UCSD-AML1 (cell line): ENCODE results near the gene EIF4A3.

Experiments used
- DNase-seq: peaks from one replicate; lab custom pipeline; 2025; ENCODE audit not compliant: unreplicated experiment; lab: John Stamatoyannopoulos, UW

Gene EIF4A3

GRCh38 chr17:80137131-80137530 is 9.8 kb downstream of the EIF4A3 start:
- no peak for DNase-seq

DNA sequence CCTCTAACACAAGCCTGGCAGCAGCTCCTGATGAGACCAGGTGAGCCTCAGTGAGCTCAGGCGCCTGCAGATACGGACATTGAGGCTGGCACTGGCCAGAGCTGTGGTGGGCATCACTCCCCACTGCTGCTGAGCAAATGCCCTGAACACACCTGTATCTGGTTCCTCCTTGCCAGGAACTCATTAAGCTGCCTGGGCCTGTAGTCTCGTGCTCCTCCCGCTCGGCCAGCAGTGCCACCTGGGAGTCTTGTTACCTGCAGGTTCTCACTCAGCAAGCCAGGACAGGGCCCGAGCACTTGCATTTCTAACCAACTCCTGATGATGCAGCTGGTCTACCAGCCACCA is 13.3 kb downstream of the EIF4A3 start:
- DNase-seq, result no peak

GRCh38 chr17:80132906-80133625 is 13.9 kb downstream of the EIF4A3 start:
- DNase-seq, result no peak

GRCh38 chr17:80130992-80131391 is 15.9 kb downstream of the EIF4A3 start:
- DNase-seq, result no peak

GRCh38 chr17:80129006-80129565 is 17.8 kb downstream of the EIF4A3 start:
- DNase-seq, result no peak

DNA sequence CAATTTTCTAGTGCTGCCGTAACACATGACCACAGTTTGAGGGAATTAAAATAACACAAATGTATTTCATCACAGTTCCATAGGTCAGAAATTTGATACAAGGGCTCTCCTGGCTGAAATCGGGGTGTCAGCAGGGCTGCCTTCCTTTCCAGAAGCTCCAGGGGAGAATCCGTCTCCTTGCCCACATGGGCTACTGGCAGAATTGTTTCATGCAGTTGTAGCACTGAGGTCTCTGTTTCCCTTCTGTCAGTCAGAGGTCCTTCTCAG is 20.5 kb downstream of the EIF4A3 start:
- DNase-seq, result no peak

DNA sequence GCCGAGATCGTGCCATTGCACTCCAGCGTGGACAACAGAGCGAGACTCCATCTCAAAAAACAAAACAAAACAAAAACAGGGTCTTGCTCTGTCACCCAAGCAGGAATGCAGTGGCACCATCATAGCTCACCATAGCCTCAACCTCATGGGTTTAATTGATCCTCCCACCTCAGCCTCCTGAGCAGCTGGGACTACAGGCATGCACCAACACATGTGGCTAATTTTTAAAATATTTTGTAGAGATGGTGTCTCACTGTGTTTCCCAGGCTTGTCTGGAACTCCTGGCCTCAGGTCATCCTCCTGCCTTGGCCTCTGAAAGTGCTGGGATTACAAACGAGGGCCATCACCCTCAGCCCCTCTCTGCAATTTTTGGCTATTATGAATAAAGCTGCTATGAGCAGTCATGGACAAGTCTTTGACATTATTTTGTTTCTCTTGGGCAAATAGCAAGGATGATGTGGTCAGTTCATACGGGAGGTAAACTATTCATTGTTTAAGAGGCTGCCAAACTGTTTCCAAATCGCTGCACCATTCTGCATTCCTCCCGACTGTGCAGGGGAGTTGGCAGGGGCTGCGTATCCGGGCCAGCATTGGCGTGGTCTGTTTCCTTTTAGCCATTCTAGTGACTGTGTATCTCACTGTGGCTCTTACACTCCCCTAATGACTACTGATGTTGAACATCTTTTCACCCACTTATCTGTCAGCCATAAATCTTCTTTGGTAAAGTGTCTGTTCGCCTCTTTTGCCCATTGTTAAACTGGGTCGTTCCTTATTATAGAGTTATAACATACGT is 21.1 kb downstream of the EIF4A3 start:
- DNase-seq, result no peak

GRCh38 chr17:80124351-80124981 is 22.5 kb downstream of the EIF4A3 start:
- peak; percentile 36 for DNase-seq

DNA sequence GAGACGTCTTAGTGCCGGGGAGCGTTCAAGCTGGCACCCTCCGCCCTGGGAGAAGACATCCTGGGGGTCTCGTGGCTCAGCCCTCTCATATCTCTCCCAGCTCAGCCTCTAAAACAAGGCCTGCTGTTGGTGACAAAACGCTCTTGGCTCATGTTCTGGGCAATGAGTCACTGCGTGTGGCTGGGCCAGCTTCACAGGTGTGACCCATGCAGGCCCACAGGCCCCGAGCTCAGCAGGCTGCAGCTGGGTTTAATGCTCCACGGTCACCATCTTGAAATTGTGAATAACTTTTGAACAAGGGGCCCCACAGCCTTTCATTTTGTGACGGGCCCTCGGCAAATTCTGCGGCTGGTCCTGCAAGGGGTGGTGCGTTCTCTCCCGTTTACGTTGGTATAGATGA is 23.1 kb downstream of the EIF4A3 start:
- no peak for DNase-seq

GRCh38 chr17:80122926-80123505 is 23.9 kb downstream of the EIF4A3 start:
- DNase-seq, result no peak

GRCh38 chr17:80122026-80122575 is 24.8 kb downstream of the EIF4A3 start:
- DNase-seq, result no peak

GRCh38 chr17:80119839-80120238 is 27.1 kb downstream of the EIF4A3 start:
- no peak for DNase-seq

DNA sequence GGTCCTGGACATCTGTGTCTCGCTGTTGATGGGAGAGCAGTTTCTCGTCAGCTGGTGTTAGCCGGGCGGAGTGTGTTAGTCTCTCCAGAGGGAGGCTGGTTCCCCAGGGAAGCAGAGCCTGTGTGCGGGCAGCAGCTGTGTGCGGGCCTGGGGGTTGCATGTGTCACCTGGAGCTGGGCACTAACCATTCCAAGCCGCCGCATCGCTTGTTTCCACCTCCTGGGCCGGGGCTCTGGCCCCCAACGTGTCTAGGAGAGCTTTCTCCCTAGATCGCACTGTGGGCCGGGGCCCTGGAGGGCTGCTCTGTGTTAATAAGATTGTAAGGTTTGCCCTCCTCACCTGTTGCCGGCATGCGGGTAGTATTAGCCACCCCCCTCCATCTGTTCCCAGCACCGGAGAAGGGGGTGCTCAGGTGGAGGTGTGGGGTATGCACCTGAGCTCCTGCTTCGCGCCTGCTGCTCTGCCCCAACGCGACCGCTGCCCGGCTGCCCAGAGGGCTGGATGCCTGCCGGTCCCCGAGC is 27.6 kb downstream of the EIF4A3 start:
- DNase-seq, result no peak

DNA sequence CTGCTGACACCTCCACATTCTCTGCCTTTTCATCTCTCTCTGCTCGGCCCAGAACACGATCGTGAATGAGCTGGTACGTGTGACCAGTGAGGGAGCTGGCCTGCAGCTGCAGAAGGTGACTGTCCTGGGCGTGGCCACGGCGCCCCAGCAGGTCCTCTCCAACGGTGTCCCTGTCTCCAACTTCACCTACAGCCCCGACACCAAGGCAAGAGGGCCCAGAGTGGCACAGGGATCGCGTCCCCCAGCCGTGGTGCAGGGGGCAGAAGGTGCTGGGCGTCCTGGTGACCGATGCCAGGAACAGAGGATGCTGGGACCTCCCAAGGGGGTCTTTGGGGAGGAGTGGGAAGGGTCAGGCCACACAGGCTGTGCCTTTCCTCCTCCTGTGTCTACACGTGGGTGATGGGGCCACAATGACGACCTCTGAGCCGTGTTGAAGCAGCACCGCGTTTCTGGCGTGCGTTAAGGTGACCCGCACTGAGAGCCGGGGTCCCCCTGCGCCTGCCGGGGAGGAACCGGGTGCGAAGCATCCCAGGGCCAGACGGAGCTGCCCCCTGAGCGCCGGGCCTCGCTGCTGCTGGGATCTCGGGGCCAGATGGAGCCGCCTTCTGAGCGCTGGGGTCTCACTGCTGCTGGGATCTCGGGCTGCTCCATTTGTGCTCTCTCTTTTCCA is 28.2 kb downstream of the EIF4A3 start:
- DNase-seq, result no peak

- DNase-seq, result no peak
Measured at GRCh38 chr17:80117491-80118401, 29.2 kb downstream of the EIF4A3 start.

- no peak for DNase-seq
Measured at GRCh38 chr17:80116921-80117380, 30.0 kb downstream of the EIF4A3 start.

DNA sequence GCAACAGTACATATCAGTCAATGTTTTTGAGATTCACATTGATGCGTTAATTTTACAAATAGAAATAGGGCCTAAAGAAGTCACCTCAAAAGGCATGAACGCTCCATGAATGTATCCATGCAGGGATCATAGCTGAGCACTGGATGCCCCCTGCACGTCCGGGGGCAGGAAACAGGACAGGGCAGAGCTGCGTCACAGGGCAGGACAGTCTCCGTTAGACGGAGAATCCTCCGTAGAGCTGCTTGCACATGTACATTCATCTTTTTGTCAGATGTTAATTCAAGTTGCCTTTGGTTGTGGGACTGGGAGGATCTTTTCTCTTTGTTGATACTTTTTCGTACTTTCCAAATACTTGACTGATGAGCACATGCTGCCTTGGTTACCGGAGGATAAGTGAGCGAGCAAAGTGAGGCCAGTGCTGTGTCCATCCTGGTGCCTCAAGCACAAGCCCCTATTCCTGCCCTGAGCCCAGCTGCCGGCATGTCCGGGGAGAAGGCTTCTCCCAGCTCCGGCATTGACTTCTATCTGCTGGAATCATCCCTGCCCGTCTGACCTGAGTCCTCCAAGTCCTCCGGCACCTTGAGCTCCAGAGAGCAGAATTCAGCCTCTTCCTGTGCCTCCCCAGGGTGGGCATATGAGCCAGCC is 30.5 kb downstream of the EIF4A3 start:
- DNase-seq, result no peak

GRCh38 chr17:80115159-80115558 is 31.8 kb downstream of the EIF4A3 start:
- DNase-seq, result no peak

- DNase-seq, result no peak
Measured at GRCh38 chr17:80114758-80115157, 32.2 kb downstream of the EIF4A3 start.
